Stimulated activated CD4-positive, alpha-beta T cell treated with anti-CD3 and anti-CD28 coated beads, Interleukin-4, amount 100 ng/mL, for 48 hours (primary cell): ENCODE data around the gene DYNLT4.
"Not testable (repeated sequence)": the region's sequence is repeated elsewhere in the genome, so short reads cannot be mapped to it uniquely, and the experiment has no call there.

Source experiments
- DNase-seq, 2 donors: peaks; one replicate each; pipeline ENCODE4 v3.0.0-alpha.2; 2020; ENCODE audit warnings: low read depth in 2 of 2

Gene DYNLT4, protein sequence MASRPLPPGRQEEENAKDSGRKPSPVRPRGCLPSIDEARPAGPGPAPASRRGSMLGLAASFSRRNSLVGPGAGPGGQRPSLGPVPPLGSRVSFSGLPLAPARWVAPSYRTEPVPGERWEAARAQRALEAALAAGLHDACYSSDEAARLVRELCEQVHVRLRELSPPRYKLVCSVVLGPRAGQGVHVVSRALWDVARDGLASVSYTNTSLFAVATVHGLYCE

DNA sequence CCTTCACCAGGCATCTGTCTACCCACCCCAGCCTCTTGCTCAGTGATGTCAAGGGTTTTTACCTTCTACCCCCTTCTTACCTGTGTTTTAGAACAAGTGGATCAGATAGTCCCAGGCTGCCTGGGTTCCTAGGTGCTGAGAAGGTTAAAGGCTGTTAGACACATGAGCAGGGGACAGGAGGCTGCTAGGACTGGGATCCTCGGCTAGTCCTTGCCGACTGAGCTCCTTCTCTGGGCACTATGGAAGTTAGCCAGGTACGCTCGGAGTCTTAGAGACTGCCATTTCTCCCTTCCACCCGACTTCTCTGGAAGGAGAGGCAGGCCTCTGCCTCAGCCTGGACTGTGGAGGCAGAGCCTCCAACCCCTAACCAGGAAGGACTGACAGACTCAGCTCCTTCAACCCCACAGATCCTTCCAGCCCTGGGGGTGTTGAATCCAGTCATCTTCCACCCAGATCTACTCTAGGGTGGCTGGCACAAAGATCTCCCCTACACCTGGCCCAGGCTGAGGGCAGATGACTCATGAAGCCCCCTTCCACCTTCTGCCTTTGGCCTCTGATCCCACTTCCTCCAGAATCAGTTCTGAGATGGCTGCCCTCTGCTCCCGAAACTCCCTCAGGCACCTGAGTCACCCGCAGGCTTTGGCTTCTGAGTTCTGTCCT, at the start of gene DYNLT4:
Gene DYNLT4 (minus strand): TSS at position 648 of the 660 bp plus-strand sequence. CDS start 683 bp downstream, outside the sequence.
- no peak for DNase-seq

- no peak for DNase-seq
These were observed 48.6 kb upstream of the DYNLT4 start for GRCh38 chr1:44855742-44856141.

DNA sequence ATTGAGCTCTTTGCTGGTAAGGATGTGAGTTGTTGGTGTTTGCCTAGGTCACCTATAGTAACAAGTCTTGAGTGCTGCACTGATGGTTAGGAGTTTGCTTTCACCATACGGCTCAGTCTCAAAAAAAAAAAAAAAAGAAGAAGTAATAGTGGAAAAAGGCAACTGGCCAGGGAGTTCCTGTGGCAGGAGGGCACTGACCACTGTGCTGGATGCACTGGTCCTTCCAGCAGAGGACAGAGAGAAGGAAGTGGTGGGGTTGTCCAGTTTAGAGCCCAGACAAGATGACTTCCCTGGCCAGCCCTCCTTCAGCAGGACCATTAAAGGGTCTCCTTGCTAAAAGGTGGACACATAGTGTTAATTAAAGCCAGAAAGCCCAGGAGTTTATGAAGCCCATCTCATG, 47.8 kb upstream of the DYNLT4 start:
- no peak for DNase-seq

- no peak for DNase-seq
These were observed 46.0 kb upstream of the DYNLT4 start for GRCh38 chr1:44853201-44853600.

DNA sequence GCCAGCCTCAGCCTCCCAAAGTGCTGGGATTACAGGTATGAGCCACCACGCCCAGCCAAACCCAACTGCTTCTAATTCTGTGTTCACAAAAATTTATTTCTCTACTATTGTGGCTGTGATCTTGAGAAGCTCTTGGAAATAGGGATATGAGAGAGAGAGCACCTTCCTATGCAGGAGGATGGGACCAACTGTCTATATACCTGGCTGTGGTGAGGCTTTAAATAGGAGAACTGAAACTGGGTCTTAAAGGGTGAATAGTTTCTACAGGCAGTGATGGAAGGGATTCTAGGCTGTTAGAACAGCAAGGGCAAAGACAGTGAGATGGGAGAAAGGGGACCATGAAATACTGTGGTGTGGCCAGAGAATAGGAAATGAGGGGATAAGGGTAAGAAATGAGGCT, 44.2 kb upstream of the DYNLT4 start:
- DNase-seq, result no peak

GRCh38 chr1:44849575-44850132, 42.5 kb upstream of the DYNLT4 start:
- no peak for DNase-seq

DNA sequence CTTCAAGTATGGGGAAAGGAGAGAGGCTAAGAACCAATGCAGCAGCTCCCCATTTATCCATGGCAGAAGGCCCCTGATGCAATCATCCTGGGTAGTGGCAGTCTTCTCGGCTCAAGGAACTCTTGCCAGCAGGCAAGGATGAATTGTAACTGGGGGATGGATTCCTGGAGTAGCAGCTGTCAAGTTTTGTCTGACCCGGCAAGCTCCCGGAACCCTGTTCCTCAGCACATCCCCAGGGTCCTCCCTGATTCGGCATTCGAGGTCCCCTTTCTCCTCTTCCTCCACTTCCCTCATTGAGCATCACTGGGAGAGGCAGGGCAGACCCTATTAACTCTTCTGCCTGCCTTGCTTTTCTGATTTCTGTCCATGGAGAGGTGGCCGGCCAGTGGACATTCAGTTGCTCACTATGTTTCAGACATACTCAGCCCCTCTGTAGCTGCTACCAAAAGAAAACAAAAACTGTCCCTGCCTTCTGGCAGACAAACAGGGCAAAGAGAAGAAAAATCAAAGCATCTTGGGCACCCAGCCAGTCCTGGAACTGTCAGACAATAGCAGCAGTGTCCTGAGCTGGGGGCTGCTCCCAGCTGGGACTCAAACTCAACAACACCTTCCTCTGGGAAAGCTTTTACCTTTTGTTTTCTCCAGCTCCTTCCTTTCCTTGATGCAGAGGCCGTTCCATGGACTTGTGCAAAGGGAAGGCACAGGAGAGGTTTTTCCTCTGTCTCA, 41.5 kb upstream of the DYNLT4 start:
- no peak for DNase-seq

GRCh38 chr1:44847845-44848244, 40.7 kb upstream of the DYNLT4 start:
- no peak for DNase-seq

DNA sequence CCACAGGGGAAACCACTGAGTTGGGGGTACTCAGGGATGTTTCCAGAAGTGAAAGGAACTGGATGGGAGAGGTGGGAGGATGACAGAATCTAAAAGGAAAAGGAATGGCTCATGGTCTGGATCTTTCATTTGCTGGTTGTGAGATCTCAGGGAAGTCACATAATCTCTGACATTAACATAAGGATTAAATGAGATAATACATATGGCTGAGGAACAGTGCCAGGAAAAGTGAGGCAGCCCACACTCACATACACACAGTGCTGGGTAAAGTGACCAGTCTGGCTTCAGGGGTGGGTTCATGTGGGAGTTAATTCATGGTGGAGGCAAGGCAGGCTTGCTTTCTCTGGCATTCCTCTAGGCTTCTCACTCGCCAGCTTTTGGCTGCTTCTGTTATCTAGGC, 39.8 kb upstream of the DYNLT4 start:
- no peak for DNase-seq

- no peak for DNase-seq
These were observed 35.9 kb upstream of the DYNLT4 start, which contains the start of gene PTCH2 for GRCh38 chr1:44842862-44843655. TSS of gene PTCH2 (minus strand) at chr1:44843253. CDS start at chr1:44842932, 321 bp downstream.

DNA sequence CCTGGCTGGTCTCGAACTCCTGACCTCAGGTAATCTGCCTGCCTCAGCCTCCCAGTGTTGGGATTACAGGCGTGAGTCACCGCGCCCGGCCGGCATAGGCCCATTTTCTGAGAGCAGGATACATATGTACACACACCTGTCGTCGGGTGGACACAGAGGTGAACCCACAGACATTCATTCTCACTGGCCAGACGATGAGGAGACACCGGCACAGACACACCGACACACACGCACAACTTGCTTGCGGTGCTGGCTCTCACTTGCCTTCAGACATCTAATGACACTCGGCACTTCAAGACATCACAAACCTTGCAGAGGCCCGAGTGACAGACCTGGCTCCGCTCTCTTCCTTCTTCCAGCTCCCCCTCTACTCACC, 35.3 kb upstream of the DYNLT4 start:
- no peak for DNase-seq

GRCh38 chr1:44839576-44839975, 32.4 kb upstream of the DYNLT4 start:
- DNase-seq, result no peak

- not testable (repeated sequence) for DNase-seq
These were observed 31.1 kb upstream of the DYNLT4 start for GRCh38 chr1:44838294-44838693.

DNA sequence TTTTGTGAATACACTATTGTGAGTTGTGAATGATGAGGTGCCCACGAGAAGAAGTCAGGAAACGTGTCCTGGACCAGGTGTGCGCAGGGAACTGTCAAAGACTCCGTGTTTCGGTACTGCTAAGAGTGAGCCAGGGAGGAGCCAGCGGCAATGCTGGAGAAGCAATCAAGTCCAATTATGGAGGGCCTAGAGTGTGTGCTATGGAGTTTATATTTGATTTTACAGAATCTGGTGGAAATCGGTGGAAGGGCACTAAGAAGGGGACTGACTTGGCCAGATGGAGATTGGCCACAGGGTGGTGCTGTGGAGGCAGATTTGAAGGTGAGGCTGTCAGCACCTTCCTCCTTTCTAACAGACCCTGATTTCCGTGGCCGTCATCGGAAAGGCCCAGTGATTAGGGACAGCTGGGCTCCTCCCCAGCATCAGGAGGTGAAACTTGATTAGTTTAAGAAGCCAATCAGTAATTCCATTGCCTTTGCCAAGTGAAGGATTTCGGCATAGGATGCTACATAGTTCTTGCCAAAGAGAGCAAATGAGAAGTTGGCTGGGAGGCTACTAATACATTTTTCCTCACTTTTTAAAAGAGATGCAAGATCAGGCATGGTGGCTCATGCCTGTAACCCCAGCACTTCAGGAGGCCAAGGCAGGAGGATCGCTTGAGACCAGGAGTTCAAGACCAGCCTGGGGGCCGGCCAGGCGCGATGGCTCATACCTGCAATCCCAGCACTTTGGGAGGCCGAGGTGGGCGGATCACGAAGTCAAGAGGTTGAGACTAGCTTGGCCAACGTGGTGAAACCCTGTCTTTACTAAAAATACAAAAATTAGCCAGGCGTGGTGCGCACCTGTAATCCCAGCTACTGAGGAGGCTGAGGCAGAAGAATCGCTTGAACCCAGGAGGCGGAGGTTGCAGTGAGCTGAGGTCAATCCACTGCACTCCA, 28.9 kb upstream of the DYNLT4 start:
- DNase-seq, result peak; percentile 85 to 95

- DNase-seq, result no peak
These were observed 27.2 kb upstream of the DYNLT4 start for GRCh38 chr1:44834328-44834727.

GRCh38 chr1:44832056-44832705, 25.0 kb upstream of the DYNLT4 start:
- no peak for DNase-seq

DNA sequence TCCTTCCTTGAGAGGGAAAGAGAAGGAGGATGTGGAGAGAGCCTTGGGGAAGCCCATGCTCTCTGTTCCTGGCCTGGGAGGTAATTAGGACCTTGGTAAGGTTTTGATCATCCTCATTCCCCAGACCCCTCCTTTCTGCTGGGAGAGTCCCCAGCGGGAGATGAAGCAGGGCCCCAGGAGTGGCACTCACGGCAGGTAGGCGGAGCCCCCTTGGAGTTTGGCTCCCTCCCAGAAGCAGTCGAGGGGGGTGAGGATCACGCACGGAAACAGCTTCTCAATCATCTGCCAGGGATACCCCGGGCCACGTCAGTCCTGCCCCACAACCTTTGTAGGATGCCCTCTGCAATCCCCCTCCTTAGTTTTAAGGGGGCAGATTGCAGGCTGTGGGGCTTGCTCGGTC, 24.4 kb upstream of the DYNLT4 start:
- DNase-seq, result no peak

DNA sequence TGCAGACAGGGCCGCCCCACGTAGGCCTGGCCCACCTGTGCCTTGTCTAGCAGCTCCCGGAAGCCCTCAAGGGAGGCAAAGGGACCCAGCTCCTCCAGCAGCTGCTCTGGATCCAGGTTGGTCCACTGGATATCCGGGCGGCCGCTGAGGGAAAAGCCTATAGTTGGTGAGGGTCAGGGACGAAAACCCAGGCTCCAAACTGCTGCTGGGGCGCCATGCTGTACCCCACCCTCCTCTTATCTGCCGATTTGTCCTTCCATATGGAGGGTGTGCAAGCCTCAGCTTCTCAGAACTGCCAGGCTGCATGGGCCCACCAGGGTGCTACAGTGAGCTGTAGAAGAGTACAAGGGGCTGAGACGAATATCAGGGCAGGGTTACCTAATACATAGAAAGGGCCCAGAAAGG, 23.8 kb upstream of the DYNLT4 start:
- no peak for DNase-seq

DNA sequence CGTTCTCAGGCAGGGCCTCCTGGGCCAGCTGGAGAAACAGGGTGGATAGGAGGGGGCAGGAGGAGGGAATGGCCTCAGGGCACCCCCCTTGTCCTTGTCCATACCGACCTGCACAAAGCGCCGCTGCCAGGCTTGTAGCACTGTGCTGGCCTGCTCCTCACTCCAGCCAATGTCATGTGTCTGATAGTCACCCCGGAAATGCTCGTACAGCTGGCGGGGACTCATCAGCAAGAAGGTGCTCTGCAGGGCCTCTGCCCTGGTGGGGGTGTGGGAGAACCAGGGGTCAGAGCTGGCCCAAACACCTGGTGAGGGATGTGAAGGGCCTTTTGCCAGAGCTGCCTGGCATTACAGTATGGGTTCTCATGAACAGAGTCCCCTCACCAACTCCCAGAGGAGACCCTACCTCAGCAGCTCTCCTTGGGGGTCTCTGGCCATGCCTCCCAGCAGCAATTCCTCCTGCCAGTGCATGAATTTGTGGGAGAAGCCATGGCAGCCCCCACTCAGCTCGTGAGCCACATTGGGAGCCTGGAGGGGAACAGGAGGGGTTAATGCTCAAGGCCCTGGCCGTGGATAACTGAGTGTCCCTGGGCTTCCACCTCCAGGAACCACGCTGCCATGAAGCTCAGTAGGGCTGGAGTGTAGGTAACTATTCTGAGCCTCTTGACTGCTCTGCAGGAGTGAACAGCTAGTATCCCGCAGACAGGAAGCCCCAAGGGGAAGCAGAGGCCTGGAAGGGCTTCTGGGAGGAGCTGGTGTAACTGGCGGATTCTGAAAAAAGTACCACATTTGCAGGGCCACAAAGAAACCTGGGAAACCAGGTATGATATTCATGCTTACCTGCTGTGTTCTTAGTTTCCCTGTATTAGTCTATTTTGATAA, 22.6 kb upstream of the DYNLT4 start:
- DNase-seq, result no peak
